Neural cell (in vitro differentiated cells): ENCODE measurements around the gene NTMT1. TPM values are rescaled to one million over a fixed set of nuclear protein-coding genes. Genes with fewer than 3 reads are reported as not detected.

Experiments
- H2AFZ ChIP-seq: fragments of 200-600, 300-800 bp; sonication (generic), shearing (Covaris generic); 2 replicates; pipeline ENCODE4 v1.6.0; 2014; ENCODE audit warnings: low read depth, mild to moderate bottlenecking, antibody characterized with exemption, low read length, moderate library complexity
- H3F3A ChIP-seq: fragments of 200-600 bp; shearing (Covaris generic); 2 replicates; pipeline ENCODE4 v1.6.1; 2016; ENCODE audit warnings: mild to moderate bottlenecking, moderate library complexity, mixed read lengths, antibody characterized with exemption, low read length; ENCODE audit not compliant: insufficient read depth, poor library complexity, severe bottlenecking
- H3K27ac ChIP-seq: fragments of 200-600, 300-800 bp; sonication (generic), shearing (Covaris generic); 2 replicates; pipeline ENCODE4 v1.5.1; 2014; ENCODE audit warnings: mild to moderate bottlenecking, low read length, moderate library complexity
- H3K27me3 ChIP-seq: fragments of 300-800, 200-600 bp; sonication (generic), shearing (Covaris generic); 2 replicates; pipeline ENCODE4 v1.6.0; 2014; ENCODE audit warnings: mild to moderate bottlenecking, low read depth, low read length, moderate library complexity; ENCODE audit not compliant: insufficient read depth
- H3K36me3 ChIP-seq: fragments of 300-800, 200-600 bp; sonication (generic), shearing (Covaris generic); 2 replicates; pipeline ENCODE4 v1.5.1; 2014; ENCODE audit warnings: mild to moderate bottlenecking, antibody characterized with exemption, low read length, moderate library complexity; ENCODE audit not compliant: insufficient read depth
- H3K4me2 ChIP-seq: fragments of 300-800, 200-600 bp; sonication (generic), shearing (Covaris generic); 2 replicates; pipeline ENCODE4 v1.6.0; 2014; ENCODE audit warnings: mild to moderate bottlenecking, low read length
- H3K4me3 ChIP-seq: fragments of 300-800, 200-600 bp; sonication (generic), shearing (Covaris generic); 2 replicates; pipeline ENCODE4 v1.5.1; 2014; ENCODE audit warnings: mild to moderate bottlenecking, low read length, moderate library complexity
- H3K79me2 ChIP-seq: fragments of 200-600 bp; shearing (Covaris generic); replicated peaks from 2 replicates; pipeline ENCODE4 v1.6.0; 2014; ENCODE audit warnings: mild to moderate bottlenecking, low read length, moderate library complexity; ENCODE audit not compliant: insufficient read depth
- H3K9ac ChIP-seq: fragments of 300-800, 200-600 bp; sonication (generic), shearing (Covaris generic); 2 replicates; pipeline ENCODE4 v1.6.1; 2016; ENCODE audit warnings: mild to moderate bottlenecking, low read length, mixed read lengths
- H3K9me2 ChIP-seq: fragments of 200-600 bp; shearing (Covaris generic); 2 replicates; pipeline ENCODE4 v1.6.1; 2016; ENCODE audit warnings: mild to moderate bottlenecking, low read length, mixed read lengths; ENCODE audit not compliant: insufficient read depth
- H3K9me3 ChIP-seq: fragments of 200-600, 300-800 bp; sonication (generic), shearing (Covaris generic); 2 replicates; pipeline ENCODE4 v1.6.1; 2016; ENCODE audit warnings: mild to moderate bottlenecking, mixed run types, low read length, moderate library complexity, mixed read lengths
- H4K20me1 ChIP-seq: fragments of 200-600 bp; shearing (Covaris generic); 2 replicates; pipeline ENCODE4 v1.6.1; 2016; ENCODE audit warnings: mild to moderate bottlenecking, mixed run types; ENCODE audit not compliant: insufficient read depth
- EP300 ChIP-seq: fragments of 450-650 bp; conservative IDR thresholded peaks from 2 replicates; pipeline ENCODE4 v1.6.1; 2014; ENCODE audit warnings: antibody characterized with exemption, mild to moderate bottlenecking, moderate library complexity; ENCODE audit not compliant: poor library complexity, severe bottlenecking
- EZH2 ChIP-seq: fragments of 200-600, 300-800 bp; shearing (Covaris generic), sonication (generic); IDR thresholded peaks from 2 replicates; pipeline ENCODE4 v1.6.1; 2014; ENCODE audit warnings: antibody characterized with exemption, low read length, borderline replicate concordance, mild to moderate bottlenecking; ENCODE audit not compliant: insufficient read depth, poor library complexity, severe bottlenecking
- MXI1 ChIP-seq: fragments of 450-650 bp; conservative IDR thresholded peaks from 2 replicates; pipeline ENCODE4 v1.6.1; 2014; ENCODE audit warnings: antibody characterized with exemption, mild to moderate bottlenecking; ENCODE audit not compliant: poor library complexity, severe bottlenecking
- POLR2AphosphoS5 ChIP-seq: IDR thresholded peaks from 2 replicates; pipeline ENCODE4 v1.6.1; 2012
- RAD21 ChIP-seq: fragments of 450-650 bp; conservative IDR thresholded peaks from 2 replicates; pipeline ENCODE4 v1.6.1; 2014; ENCODE audit warnings: antibody characterized with exemption, mild to moderate bottlenecking, moderate library complexity
- REST ChIP-seq: IDR thresholded peaks from 2 replicates; pipeline ENCODE4 v1.6.1; 2012; ENCODE audit warnings: borderline replicate concordance
- SMC3 ChIP-seq: fragments of 450-650 bp; conservative IDR thresholded peaks from 2 replicates; pipeline ENCODE4 v1.6.1; 2014; ENCODE audit warnings: antibody characterized with exemption, mild to moderate bottlenecking, moderate library complexity; ENCODE audit not compliant: poor library complexity
- TAF1 ChIP-seq: IDR thresholded peaks from 2 replicates; pipeline ENCODE4 v1.6.1; 2012; ENCODE audit warnings: low read depth
- polyA plus RNA-seq: library from polyadenylated mRNA; depleted of rRNA; stranded (reverse); fragments of >200 nt; gene quantifications from 2 replicates; pipeline ENCODE4 v1.2.3, GENCODE V29; 2014
- TF ChIP-seq, protein P1 (sequence below): fragments of 450-650 bp; IDR thresholded peaks from 2 replicates; pipeline ENCODE4 v1.5.1; 2014; ENCODE audit warnings: antibody characterized with exemption, mild to moderate bottlenecking, moderate library complexity; ENCODE audit not compliant: poor library complexity, severe bottlenecking

Gene NTMT1
- polyA plus RNA-seq, 1 donor from 2014 or later, result 35.9 TPM

GRCh38 chr9:129655696-129656095, 29.7 kb downstream of the NTMT1 start:
- Histone ChIP-seq H3K9me2 (no peaks in the 10 kb centered on the region), H3F3A (no peaks in the 10 kb centered on the region), H3K9me3 (no peaks in the 10 kb centered on the region), H3K36me3 (no peaks in the 10 kb centered on the region), H3K79me2 (no peaks in the 10 kb centered on the region), H3K4me3 (no peak overlapping the region), H4K20me1 (no peaks in the 10 kb centered on the region), H3K27me3 (no peaks in the 10 kb centered on the region), H3K27ac (no peak overlapping the region), H3K4me2 (no peak overlapping the region), H2AFZ (no peak overlapping the region), H3K9ac (no peak overlapping the region)
- no peak for TF ChIP-seq EP300
- no peak for TF ChIP-seq SMC3
- no peak for TF ChIP-seq EZH2
- TF ChIP-seq TAF1, result no peak
- TF ChIP-seq REST, result no peak
- no peak for TF ChIP-seq RAD21
- TF ChIP-seq, protein P1, sequence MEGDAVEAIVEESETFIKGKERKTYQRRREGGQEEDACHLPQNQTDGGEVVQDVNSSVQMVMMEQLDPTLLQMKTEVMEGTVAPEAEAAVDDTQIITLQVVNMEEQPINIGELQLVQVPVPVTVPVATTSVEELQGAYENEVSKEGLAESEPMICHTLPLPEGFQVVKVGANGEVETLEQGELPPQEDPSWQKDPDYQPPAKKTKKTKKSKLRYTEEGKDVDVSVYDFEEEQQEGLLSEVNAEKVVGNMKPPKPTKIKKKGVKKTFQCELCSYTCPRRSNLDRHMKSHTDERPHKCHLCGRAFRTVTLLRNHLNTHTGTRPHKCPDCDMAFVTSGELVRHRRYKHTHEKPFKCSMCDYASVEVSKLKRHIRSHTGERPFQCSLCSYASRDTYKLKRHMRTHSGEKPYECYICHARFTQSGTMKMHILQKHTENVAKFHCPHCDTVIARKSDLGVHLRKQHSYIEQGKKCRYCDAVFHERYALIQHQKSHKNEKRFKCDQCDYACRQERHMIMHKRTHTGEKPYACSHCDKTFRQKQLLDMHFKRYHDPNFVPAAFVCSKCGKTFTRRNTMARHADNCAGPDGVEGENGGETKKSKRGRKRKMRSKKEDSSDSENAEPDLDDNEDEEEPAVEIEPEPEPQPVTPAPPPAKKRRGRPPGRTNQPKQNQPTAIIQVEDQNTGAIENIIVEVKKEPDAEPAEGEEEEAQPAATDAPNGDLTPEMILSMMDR, result no peak
- no peak for TF ChIP-seq MXI1
- no peak for TF ChIP-seq POLR2AphosphoS5

DNA sequence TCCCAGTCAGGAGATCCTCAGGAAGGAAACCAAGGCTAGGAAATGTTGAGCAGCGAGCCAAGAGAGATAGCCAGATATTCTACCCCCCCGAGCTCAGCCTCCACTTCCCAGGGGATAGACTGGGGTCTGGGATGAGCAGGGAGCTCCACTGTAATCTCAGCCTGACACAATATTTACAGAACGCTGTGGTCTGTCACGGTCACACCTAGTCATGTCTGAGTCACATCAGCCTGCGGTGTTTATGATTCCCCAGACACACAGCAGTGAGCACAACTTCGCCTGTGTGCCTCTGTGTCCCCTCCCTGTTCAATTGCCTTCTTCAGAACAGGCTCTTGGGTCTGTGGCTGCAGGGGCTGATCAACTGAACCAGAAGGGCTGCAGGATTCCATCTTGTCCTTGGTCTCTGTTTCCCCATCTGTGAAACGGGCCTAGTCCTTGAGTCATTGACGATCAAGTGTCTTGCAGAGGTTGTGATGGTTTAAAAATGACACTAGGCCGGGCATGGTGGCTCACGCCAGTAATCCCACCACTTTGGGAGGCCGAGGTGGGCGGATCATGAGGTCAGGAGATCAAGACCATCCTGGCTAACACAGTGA, 30.9 kb downstream of the NTMT1 start:
- H3K9ac ChIP-seq, result no peak overlapping the region
- H3K27me3 ChIP-seq, result no peaks in the 10 kb centered on the region
- no peak overlapping the region for H2AFZ ChIP-seq
- TF ChIP-seq EP300 (no peak), RAD21 (no peak), MXI1 (no peak), SMC3 (no peak), EZH2 (no peak), REST (no peak), POLR2AphosphoS5 (no peak), TAF1 (no peak)
- TF ChIP-seq, protein P1, result no peak
- no peaks in the 10 kb centered on the region for H4K20me1 ChIP-seq
- H3K79me2 ChIP-seq, result no peaks in the 10 kb centered on the region
- H3K36me3 ChIP-seq, result no peaks in the 10 kb centered on the region
- no peaks in the 10 kb centered on the region for H3K9me2 ChIP-seq
- H3K4me3 ChIP-seq, result no peak overlapping the region
- H3F3A ChIP-seq, result no peaks in the 10 kb centered on the region
- no peaks in the 10 kb centered on the region for H3K9me3 ChIP-seq
- no peak overlapping the region for H3K27ac ChIP-seq
- H3K4me2 ChIP-seq, result no peak overlapping the region
